GM18868 (cell line): ENCODE data around the gene CLDN19.

Experiments
- ATAC-seq: cut with Tn5 transposase; IDR thresholded peaks from one replicate; pipeline ENCODE4 v1.9.1; 2021; ENCODE audit warnings: mild to moderate bottlenecking, moderate library complexity; ENCODE audit not compliant: unreplicated experiment

Gene CLDN19

GRCh38 chr1:42739753-42740700, at the start of gene CLDN19:
CLDN19 (minus strand) TSS chr1:42740236; CDS start chr1:42740063, 173 bp downstream.
- no peak for ATAC-seq

- no peak for ATAC-seq
Measured at GRCh38 chr1:42788021-42788420, 48.0 kb upstream of the CLDN19 start.

- no peak for ATAC-seq
Measured at GRCh38 chr1:42786097-42786496, 46.1 kb upstream of the CLDN19 start.

GRCh38 chr1:42784946-42785693, 45.1 kb upstream of the CLDN19 start, which contains the start of gene TMEM269:
TMEM269 (plus strand) TSS chr1:42784991; CDS start chr1:42789894, 4,903 bp downstream.
- ATAC-seq, result no peak

- ATAC-seq, result no peak
Measured at GRCh38 chr1:42784547-42784945, 44.5 kb upstream of the CLDN19 start.

- no peak for ATAC-seq
Measured at GRCh38 chr1:42783092-42783491, 43.1 kb upstream of the CLDN19 start.

- no peak for ATAC-seq
Measured at GRCh38 chr1:42780176-42780575, 40.1 kb upstream of the CLDN19 start.

GRCh38 chr1:42779725-42780124, 39.7 kb upstream of the CLDN19 start:
- no peak for ATAC-seq

GRCh38 chr1:42777852-42778251, 37.8 kb upstream of the CLDN19 start:
- no peak for ATAC-seq

- no peak for ATAC-seq
Measured at GRCh38 chr1:42776502-42776901, 36.5 kb upstream of the CLDN19 start.

- ATAC-seq, result no peak
Measured at GRCh38 chr1:42774928-42775526, 35.0 kb upstream of the CLDN19 start.

- ATAC-seq, result no peak
Measured at GRCh38 chr1:42773420-42773819, 33.4 kb upstream of the CLDN19 start.

- ATAC-seq, result no peak
Measured at GRCh38 chr1:42769811-42770210, 29.8 kb upstream of the CLDN19 start.

GRCh38 chr1:42768172-42768571, 28.1 kb upstream of the CLDN19 start:
- ATAC-seq, result no peak

GRCh38 chr1:42767510-42768000, 27.5 kb upstream of the CLDN19 start:
- peak; percentile 10 for ATAC-seq

- ATAC-seq, result peak; percentile 89
Measured at GRCh38 chr1:42766741-42767509, 26.9 kb upstream of the CLDN19 start, which contains the start of the genes C1orf50 and P3H1. C1orf50 (plus strand) TSS chr1:42767249; CDS start chr1:42767312, 63 bp downstream. P3H1 (minus strand) TSS chr1:42767028; CDS start chr1:42766971, 57 bp downstream.

GRCh38 chr1:42765832-42766740, 26.1 kb upstream of the CLDN19 start:
- ATAC-seq, result peak; percentile 17

- no peak for ATAC-seq
Measured at GRCh38 chr1:42765269-42765668, 25.2 kb upstream of the CLDN19 start.

GRCh38 chr1:42762269-42762668, 22.2 kb upstream of the CLDN19 start:
- ATAC-seq, result no peak
